Stimulated activated CD4-positive, alpha-beta T cell treated with anti-CD3 and anti-CD28 coated beads, TNF-alpha, amount 100 ng/mL, for 1 hour (primary cell): ENCODE results near the gene PHLPP1.
"Not testable (repeated sequence)": the region's sequence is repeated elsewhere in the genome, so short reads cannot be mapped to it uniquely, and the experiment has no call there.

Source experiments
- DNase-seq, 3 donors: peaks; one replicate each; pipeline ENCODE4 v3.0.0-alpha.2; 2020; ENCODE audit warnings: low read depth in 3 of 3, low spot score in 1 of 3

Gene PHLPP1

DNA sequence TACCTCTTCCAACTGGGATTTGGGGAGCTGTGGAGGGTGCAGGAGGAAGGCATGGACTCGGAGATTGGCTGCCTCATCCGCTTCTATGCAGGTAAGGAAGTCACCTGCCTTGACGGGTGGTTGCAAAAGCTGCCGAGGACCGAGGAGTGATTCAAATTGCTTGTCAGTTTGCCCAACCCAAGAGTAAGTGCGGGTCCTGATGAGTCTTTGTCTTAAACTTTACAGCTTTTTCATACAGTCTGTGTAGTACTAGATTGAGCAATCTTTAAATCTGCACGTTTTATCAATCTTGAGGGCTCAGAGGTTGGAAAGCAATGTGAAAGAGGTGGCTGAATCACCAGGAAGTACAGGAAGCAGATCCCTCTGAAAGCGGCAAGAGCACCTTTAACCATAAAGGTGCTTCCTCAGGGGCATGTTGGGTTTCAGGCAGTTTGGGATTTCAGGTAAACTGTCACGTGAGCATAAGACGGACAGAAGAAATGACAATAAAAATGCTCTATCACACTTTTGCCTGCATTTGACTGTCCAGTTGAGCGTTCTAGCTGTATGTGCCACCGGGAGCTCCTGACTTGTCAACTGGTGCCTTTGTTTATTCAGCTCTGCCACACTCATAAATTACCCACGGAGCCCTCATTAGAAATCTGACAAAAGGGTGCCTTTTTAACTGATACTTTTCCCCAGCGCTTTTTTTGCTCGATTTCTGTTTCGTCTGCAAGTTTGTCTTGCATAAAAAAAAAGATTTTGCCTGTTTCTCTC lies 2.0 kb downstream of the PHLPP1 start:
- peak in 1 of 3 donors; percentile 8 for DNase-seq

DNA sequence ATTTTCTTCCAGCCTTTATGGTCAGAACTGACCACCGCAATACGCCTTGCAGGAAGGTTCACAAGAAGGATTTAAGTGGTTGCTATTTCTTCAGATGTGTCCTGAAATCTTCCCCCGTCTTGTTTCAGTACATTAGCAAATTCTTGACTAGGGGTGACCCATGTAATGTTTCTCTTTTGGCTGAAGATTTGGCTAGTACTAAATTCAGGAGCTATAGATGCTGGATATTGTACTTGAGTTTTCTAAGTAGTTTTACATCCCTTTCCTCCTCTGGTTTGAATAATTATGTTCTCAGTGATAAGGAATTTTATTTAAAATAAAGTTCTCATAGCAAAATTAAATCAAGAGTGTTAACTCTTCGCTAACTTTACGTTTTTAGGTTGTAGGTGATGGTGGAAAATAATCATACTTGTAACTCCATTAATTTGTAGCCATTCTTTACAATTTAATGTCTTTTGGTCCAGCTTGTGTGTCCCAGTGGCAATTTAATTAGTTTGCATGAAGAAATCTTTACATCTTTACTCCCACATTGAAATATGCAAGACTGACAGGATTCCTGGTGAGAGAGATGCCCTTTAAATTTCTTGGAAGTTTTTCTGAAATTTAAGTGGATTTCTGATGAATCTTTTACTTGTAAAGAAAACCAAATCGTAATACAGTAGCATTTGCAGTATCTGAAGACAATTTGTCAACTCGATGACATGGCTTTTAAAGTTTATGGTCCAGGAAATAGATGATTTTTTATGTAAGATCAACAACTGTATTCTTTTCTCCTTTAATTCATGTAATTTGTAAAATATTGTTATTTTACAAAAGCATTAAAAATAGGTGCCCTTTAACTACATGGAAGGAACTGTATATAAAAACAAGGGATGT lies 2.8 kb downstream of the PHLPP1 start:
- DNase-seq: no peak

DNA sequence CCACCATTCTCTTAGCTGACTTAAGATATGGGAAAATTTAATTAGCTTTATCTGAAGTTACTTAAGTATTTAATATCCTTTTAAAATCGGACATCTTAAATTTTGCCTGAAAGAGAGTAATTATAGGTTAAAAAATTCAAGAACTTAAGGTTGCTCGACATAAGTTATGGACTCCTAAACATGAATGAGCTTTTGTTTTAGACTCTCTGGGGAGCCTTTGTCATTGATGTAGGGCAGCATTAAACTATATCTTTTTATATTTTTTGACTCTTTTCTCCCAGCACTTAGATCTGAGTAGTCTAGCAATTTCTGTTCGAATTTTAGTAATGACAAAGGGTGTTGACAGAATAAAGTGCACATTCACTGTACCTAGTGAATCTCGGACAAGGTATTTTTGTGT lies 4.7 kb downstream of the PHLPP1 start:
- DNase-seq: no peak

DNA sequence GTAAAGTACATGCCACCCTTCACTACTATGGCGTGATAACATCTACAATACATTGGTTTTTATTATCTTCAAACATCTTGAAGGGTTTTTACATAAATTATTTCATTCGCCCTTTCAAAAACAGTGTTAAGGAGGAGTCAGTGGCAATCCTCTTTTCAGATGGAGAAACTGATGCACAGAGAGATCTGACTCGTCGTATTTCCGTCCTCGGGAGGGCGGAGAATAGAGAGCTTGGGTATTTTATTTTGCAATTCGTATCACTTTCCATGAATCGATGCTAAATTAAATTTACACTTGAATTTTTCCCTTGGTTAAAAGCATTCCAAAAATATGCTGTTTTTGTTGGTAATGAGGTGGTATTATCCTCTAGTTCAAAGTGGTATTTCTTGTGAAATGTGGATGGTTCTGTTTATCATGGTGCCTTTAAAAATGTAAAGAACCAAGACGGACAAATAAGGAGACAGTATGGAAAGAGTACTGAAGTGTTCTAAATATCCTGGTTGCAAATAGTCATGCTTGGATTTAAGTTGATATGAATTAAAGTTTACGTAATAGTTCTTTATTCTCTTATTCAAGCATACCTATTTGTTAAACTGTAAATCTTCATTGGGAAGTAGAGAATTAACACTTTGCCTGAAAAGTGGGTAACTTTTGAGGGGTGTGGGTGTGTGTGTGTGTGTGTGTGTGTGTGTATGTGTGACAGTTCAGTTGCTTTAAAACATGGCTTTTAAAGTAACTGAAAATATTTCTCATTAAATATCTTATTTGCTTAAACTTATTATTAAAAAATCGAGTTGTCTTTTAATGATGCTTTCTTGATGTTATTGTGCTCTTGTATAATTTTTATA lies 5.6 kb downstream of the PHLPP1 start:
- DNase-seq: no peak

DNA sequence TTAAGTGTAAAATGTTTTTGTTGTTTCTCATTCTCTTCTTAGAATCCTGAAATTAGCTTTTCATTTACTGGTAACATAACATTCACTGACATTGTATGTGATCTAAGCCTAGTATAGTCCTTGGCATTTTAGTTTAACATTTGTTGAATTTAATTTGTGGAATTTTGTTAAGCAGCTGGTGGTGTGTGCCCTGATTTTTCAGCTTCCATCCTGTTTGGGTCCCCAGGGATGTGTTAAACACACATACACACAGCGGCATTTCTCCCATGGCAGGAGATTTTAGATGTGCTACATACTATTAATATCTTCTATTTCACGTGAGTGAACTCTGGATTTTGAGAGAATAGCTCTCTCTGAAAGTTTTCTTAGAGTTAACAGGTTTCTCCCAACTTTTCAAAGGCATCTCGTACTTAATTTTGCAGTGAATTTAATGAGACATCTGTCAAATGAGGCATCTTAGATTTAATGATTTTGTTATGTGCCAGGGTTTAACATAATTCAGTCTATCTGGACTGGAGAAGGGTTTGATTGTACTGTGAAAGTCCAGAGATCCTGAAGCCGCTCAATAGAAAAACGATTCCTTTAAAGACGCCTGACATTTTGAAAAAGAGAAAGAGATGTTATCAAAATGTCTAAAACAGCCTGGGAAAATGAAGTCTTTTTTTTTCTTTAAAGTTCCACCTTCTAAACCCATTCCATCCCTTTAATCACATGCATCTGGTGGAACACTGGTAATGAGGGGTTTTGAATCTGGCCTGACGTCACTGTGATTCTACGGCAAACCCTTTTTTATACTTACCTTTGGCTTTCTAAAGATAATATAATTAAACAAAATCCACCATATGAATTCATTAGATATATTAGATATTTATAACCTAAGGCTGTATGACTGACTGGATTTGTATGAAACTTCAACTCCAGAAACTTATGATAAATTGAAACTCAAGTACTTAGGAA lies 6.8 kb downstream of the PHLPP1 start:
- no peak for DNase-seq

DNA sequence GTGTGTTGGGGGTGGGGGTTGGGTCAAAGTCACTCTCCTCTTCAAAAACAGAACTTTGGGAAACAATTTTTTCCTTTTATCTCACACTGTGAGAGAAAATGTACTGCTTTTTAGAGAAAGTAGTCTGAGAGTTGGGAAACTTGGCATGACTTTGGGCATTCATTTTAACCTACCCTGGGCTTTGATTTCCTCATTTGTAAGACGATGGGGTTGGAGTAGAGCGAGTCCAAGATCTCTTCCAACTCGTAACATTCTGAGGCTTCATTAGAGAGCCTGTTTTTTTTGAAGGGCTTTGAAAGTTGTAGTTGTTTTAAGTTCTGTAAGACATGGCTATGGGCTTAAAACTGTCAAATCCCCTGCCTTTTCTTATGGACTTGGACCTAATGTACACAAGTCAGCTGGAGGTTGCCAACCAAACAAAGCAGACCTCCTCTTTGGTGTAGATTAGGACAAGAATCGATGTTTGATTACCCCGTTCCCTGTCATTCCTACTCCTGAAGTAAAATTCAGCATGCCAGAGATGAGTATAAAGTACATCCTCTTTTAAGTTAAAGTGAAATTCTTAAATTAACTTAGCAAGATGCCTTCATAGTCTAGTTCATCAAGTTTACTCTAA lies 8.4 kb downstream of the PHLPP1 start:
- DNase-seq: no peak

DNA sequence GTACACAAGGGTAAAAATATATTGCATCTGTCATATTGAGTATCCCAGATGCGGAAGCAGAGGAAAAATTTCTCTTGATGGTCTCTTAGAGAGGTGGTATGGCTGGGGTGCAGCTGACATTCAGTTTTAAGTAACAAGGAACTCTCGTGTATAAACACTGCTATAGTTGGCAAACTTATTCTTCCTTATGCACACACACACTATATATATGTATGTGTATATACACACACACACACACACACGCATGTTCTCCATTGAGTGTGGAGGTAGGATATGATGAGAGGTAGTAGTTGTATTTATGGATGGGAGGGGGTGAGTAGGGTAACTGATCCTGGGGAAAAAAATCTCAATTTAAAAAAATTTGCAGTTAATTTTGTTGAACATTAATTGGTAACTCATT lies 10.6 kb downstream of the PHLPP1 start:
- no peak for DNase-seq

DNA sequence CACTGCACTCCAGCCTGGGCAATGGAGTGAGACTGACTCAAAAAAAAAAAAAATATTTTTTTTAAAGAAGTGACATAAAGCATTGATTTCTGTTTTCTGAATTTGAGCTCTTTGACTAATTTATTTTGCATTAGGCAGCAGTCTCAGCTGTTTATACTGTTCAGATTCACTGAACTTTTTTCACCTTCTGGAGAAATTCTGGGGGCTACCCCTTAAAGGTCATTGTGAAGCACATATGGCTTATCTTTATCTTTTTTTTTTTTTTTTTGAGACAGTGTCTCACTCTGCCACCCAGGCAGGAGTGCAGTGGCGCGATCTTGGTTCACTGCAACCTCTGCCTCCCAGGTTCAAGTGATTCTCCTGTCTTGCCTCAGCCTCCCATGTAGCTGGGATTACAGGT lies 12.9 kb downstream of the PHLPP1 start:
- DNase-seq: no peak

DNA sequence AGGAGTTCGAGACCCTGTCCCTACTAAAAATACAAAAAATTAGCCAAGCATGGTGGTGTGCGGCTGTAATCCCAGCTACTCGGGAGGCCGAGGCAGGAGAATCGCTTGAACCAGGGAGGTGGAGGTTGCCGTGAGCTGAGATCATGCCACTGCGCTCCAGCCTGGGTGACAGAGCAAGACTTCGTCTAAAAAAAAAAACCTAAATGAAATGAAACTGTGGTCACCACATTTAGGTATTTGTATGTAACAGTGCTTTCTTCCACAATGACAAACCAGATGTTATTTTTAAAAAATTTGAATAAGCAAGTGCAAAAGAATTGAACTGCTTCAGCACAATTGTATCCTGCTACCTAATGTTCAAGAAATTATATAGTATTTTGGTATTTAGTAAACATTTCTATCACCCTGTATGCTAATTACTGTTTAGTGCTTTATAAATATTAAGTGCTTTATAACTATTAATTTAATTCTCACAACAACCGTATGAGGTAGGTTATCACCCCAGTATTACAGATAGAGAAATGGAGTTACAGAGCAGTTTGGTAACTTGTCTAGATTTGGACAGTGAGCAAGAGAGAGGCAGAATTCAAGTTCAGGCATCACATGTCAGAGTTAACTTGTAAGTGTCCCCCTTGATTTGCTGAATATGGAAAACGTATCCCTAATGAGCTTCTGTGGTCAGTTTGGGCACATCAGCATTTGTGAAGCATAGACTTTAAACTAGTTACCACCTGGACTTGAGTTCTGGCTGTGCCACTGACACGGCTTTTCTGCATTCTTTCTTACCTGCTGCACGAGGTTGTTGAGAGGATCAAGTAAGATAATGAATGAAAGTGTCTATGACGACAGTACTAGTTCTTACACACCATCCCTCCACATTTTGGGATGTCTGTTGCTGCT lies 14.4 kb downstream of the PHLPP1 start:
- DNase-seq: no peak

DNA sequence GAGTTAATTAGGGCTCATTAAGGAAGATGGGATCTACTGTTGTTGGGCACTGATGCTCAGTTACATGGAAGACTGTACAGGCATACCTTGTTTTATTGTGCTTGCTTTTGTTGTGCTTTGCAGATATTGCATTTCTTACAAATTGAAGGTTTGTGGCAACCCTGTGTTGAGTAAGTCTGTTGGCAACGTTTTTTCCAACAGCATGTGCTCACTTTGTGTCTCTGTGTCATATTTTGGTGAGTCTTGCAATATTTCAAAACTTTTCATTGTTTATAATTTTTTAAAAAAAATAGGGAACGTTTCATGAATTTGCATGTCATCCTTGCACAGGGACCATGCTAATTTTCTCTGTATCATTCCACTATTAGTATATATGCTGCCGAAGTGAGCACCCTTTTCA lies 15.6 kb downstream of the PHLPP1 start:
- DNase-seq: no peak

DNA sequence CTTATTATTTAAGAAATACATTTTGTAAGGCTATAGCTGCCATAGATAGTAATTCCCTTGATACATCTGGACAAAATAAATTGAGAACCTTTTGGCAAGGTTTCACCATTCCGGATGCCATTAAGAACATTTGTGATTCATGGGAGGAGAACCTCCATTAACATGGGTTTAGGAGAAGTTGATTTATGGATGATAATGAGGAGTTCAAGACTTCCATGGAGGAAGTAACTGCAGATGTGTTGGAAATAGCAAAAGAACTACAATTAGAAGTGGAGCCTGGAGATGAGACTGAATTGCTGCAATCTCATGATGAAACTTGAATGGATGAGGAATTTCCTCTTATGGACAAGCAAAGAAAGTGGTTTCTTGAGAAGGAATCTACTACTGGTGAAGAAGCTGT lies 17.3 kb downstream of the PHLPP1 start:
- DNase-seq: no peak

DNA sequence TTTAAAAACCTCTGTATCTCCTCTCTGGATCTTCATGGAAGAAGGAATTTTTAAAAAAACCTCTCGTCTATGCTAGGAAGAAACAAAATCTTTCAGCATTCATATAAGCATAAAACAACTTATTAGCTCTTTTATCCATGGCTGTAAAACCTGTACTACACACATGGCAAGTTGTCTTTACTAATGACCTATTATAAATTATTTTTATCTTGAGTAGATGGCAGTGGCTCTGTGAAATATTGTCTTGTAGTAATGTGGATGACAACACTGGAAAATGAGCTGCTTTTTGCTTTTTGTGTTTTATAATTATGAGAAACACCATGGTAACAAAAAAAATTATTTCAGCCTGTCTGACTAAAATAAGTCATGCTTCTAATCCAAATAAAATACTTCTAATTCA lies 18.9 kb downstream of the PHLPP1 start:
- no peak for DNase-seq

DNA sequence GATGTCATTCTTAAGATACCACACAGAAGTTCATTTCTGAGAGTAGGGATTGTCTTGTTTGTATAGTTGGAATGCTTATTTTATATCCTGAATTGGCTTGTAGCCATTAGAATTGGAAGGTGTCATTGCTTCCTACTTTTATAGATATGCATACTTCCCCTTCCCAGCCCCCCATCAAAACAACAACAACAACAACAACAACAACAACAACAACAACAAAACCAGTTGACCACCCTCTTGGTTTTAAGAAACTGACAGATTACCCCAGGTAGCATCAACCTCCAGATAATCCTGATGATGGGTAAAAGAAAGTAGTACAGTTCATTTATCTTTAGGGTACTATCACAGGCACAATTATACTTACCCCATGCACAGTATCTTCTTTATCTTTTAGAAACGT lies 20.0 kb downstream of the PHLPP1 start:
- DNase-seq: no peak

DNA sequence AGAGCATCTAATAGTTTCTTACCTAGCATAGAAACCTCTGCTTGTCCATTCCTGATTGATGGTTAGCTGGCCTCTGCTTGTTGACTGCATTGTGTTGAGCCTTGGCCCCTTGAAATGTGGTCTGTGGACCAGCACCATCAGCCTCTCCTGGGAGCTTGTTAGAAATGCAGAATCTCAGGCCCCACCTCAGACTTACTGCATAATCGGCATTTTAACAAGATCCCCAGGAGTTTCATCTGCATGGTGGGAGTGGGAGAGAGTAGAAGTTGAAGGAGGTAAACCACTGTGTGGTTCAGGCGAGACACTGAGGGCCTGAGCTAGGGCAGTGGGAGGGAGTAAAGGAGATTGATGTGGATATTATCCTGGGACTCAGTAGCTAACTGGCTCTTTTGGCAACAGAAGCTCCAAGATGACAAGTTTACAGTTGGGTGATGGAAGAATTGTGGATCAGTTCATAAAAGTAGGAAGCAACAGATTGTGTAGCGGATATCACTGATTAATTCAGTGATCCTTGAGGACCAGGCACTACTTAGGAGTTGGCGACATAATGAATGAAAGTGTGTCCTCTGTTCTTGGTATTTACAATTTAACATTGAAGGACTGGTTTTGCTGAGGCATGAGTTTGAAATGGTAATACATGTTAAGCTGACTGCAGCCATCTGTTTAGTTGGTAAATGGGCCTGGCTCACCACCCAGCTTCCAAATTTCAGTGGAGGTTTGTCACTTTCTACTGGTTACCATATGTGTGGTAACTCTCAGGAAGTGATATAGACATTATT lies 20.9 kb downstream of the PHLPP1 start:
- no peak for DNase-seq

DNA sequence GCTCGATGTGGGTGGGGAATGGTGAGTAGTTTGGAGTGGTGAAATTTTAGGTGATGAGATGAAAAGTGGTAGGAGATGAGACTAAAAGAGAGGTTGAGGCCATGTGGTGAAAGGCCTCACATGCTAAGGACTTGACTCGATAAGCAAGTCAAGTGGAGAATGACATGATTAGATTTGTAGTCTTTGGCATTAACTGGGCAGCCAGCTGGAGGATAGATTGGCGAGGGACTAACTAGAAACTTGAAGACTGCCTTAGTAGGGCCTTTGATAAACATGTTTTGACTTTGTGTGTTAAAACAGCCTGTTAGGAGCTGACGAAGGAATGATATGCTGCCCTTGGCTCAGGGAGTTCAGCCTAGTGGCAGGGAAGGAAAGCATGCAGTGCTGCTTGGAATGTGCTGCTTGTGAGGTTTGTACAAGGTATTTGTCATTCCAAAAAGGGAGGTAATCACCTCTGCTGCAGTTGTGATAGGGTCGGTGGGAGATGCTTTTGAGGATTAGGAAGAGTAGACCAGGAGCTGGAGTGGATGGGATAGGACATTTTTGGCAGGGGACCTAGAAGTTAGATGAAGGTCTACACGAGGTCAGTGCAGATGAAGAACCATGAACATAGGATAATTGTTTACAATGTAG lies 22.0 kb downstream of the PHLPP1 start:
- DNase-seq: no peak

DNA sequence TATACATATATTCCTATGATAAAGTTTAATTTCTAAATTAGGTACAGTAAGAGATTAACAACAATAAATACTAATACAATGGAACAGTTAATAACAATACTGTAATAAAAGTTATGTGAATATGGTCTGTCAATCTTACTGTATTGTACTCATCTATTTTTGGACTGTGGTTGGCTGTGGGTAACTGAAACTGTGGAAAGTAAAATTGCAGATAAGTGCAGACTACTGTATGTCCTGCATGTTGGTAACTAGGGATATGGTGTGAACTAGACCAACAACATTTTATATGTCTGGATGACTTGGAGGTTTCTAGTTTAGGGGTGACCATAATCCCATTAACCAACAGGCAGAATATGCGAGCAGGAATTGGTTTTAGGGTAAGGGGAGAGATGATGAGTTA lies 23.3 kb downstream of the PHLPP1 start:
- no peak for DNase-seq

DNA sequence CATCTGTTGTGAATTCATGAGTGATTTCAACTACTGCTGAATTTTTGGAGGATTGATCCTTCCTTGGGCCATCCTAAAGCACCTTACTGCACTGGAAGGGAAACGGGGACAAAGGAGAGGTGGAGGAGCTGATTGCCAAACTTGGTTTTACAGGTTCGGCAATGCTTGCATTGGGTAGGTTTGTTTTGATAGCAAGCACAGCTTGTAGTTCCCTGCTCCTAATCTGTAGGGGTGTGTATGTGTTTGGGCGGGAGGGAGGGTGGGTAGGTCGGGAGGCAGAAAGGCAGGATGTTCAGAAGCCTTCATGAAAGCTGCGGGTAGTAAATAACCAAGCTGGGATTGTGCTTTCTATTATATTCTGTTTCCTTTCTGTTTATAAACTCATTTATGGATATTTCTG lies 24.6 kb downstream of the PHLPP1 start:
- DNase-seq: no peak

DNA sequence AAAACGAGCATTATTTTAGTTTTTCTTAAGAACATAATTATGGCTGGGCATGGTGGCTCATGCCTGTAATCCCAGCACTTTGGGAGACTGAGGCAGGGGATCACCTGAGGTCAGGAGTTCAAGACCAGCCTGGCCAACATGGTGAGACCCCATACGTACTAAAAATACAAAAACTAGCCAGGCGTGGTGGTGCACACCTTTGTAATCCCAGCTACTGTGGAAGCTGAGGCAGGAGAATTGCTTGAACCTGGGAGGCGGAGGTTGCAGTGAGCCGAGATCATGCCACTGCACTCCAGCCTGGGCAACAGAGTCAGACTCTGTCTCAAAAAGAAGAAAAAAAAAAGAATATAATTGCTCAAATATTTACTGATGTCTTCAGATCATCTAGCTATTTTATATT lies 25.3 kb downstream of the PHLPP1 start:
- DNase-seq: not testable (repeated sequence)
